Measurements from ENCODE around the gene GRID1.

The GRID1 gene

GRCh38 chr10:86041116-86041515 lies 325.5 kb downstream of the GRID1 start:
- Mint-ChIP-seq H3K27me3 (ENCODE audit: low read depth, poor library complexity) (peaks cover 8% of the 10 kb centered on the region), H3K9me3 (no peaks in the 10 kb centered on the region), H3K36me3 (ENCODE audit: low read depth) (no peaks in the 10 kb centered on the region), H3K27ac (no peak overlapping the region), H3K4me1 (no peaks in the 10 kb centered on the region), H3K4me3 (no peak overlapping the region)
- DNase-seq: no peak
- no peak for TF ChIP-seq CTCF (IDR thresholded peaks at IDR 0.05)

GRCh38 chr10:86038371-86038770 lies 328.2 kb downstream of the GRID1 start:
- Mint-ChIP-seq H3K9me3 (peaks cover under 1% of the 10 kb centered on the region), H3K27ac (no peak overlapping the region), H3K27me3 (ENCODE audit: low read depth, poor library complexity) (peaks cover 8% of the 10 kb centered on the region), H3K4me1 (no peaks in the 10 kb centered on the region), H3K4me3 (no peak overlapping the region), H3K36me3 (ENCODE audit: low read depth) (no peaks in the 10 kb centered on the region)
- no peak for TF ChIP-seq CTCF (IDR thresholded peaks at IDR 0.05)
- DNase-seq: no peak

- Mint-ChIP-seq H3K27ac (no peak overlapping the region), H3K36me3 (ENCODE audit: low read depth) (no peaks in the 10 kb centered on the region), H3K27me3 (ENCODE audit: low read depth, poor library complexity) (peaks cover 8% of the 10 kb centered on the region), H3K4me3 (no peak overlapping the region), H3K9me3 (peaks cover 5% of the 10 kb centered on the region), H3K4me1 (no peaks in the 10 kb centered on the region)
- DNase-seq: no peak
- TF ChIP-seq CTCF (IDR thresholded peaks at IDR 0.05): no peak
These were observed 329.5 kb downstream of the GRID1 start for GRCh38 chr10:86037096-86037495.

DNA sequence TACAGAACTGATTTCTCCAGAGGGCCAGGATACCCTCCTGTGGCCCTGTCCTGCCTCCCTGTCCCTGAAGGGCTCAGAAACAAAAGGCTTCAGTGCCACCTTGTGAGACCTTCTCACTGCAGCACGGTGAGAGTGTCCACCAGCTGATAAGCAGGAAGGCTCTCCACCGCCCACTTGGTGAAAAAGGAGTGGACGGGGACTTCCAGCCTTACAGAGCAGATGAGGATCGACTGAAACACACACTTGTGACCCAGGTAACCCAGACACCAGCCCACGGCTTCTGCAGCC lies 330.1 kb downstream of the GRID1 start:
- no peaks in the 10 kb centered on the region for H3K4me1 Mint-ChIP-seq
- no peak for TF ChIP-seq CTCF (IDR thresholded peaks at IDR 0.05)
- H3K27me3 Mint-ChIP-seq (ENCODE audit: low read depth, poor library complexity): peaks cover 8% of the 10 kb centered on the region
- no peaks in the 10 kb centered on the region for H3K36me3 Mint-ChIP-seq (ENCODE audit: low read depth)
- no peak overlapping the region for H3K4me3 Mint-ChIP-seq
- H3K9me3 Mint-ChIP-seq: peaks cover 9% of the 10 kb centered on the region
- DNase-seq: no peak
- no peak overlapping the region for H3K27ac Mint-ChIP-seq

DNA sequence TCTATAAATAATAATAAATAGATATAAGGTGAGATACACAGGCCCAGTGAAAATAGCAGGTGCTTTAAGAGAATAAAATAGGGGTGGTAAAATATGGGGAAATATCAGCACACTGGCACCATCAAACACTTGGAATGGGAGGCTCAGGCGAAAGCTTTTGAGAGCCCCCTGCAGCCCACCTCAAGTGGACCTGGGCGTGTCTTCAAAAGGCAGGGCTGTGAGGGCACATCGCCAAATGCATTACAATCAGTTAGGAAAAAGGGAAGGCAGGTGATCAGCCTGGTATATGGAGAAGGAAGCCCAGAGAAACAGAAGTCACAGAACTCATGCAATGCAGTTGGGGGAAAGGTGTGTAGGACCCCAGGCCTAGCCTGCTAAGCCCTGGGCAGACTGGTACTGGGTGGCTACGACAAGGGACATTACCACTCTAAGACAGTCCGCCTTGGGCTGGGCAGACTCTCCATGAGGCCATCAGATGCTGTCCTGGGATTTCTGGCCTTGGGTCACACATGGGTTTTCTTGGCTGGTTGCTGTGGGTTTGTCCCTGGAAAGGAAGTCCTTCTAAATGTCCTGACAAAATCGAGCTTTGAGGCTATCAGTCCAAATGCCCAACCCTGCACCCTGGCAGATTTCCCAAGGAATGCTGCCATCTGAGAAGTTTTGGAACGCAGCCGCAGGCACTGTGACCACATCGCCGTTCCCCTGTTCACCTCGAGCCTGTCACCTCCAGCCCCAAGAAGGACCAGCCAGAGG lies 330.6 kb downstream of the GRID1 start:
- Mint-ChIP-seq H3K27me3 (ENCODE audit: low read depth, poor library complexity) (peaks cover 7% of the 10 kb centered on the region), H3K36me3 (ENCODE audit: low read depth) (no peaks in the 10 kb centered on the region), H3K4me1 (no peaks in the 10 kb centered on the region), H3K27ac (no peak overlapping the region), H3K9me3 (peaks cover 14% of the 10 kb centered on the region), H3K4me3 (no peak overlapping the region)
- no peak for DNase-seq
- TF ChIP-seq CTCF (IDR thresholded peaks at IDR 0.05): no peak

DNA sequence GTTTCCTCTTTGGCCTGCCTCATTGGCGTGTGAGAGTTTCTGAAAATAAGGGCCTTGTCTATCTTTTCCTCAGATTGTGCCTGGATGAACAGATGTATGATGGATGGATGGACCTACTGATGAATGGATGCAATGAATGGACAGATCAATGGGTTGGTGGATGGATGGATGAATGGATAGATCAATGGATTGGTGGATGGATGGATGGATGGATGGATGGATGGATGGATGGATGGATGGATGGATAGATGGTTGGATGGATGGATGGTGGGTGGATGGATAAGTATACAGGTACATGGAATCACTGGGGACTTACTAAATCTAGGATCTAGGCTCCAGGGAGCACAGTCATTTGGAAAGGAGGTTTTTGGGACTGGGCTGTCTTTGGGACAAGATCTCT lies 331.9 kb downstream of the GRID1 start:
- peaks cover 4% of the 10 kb centered on the region for H3K27me3 Mint-ChIP-seq (ENCODE audit: low read depth, poor library complexity)
- no peak overlapping the region for H3K4me3 Mint-ChIP-seq
- no peak for TF ChIP-seq CTCF (IDR thresholded peaks at IDR 0.05)
- no peaks in the 10 kb centered on the region for H3K36me3 Mint-ChIP-seq (ENCODE audit: low read depth)
- H3K9me3 Mint-ChIP-seq: peaks cover 27% of the 10 kb centered on the region
- H3K4me1 Mint-ChIP-seq: no peaks in the 10 kb centered on the region
- no peak for DNase-seq
- H3K27ac Mint-ChIP-seq: no peak overlapping the region

Measured in nephron progenitor cell (in vitro differentiated cells).